ENCODE results near the gene SIK3. TPM values are rescaled to one million over a fixed set of nuclear protein-coding genes. Genes with fewer than 3 reads are reported as not detected.
A peak's percentile ranks its signal among the peaks of the same experiment; 100 is the strongest.
"Not testable (repeated sequence)": the region's sequence is repeated elsewhere in the genome, so short reads cannot be mapped to it uniquely, and the experiment has no call there.

The SIK3 gene
- total RNA-seq, 1 experiment from 2014 or later = 14.5 TPM

DNA sequence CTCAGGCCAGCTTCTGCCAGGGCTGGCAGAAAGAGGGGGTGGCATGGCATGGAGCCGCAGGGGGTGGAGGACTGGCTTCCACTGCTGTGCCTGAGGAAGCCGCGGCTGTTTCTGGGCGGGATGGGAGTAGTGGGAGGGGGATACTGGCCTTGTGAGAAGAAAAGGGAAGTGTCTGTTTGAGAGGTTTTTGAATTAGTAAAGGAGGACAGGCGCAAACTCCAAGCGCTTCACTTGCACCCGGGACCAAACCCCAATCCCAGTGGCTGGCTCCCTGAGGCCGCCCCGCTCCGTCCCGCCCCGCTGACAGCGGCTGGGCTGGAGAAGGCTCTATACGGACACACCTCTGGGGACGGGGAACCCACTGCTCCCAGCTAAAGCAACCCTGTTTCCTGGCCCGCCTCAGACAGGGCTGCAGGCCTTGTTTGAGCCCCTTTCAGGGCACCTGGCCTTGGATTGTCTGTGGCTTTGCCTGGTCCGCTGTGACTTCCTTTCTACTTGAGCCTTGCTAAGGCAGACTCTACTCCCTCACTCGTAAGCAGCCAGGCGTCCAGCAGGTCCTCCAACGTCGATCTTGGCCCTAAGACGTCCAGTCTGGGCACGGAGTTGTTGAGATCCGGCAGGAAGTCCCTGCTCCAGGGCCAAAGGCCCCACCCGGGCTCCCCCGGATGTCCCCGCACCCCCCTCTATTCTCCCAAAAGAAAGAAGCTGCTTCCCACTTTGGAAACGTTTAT is 263.0 kb downstream of the SIK3 start:
- H3K9me3 ChIP-seq (ENCODE audit: low read length) = no peaks in the 10 kb centered on the region
- peak overlapping the region; percentile 63 for H3K4me3 ChIP-seq (ENCODE audit: low read length)
- peak overlapping the region; percentile 97 for H2AFZ ChIP-seq (ENCODE audit: low read length)
- peak overlapping the region; percentile 89 for H3K4me2 ChIP-seq (ENCODE audit: low read length)
- H3K36me3 ChIP-seq (ENCODE audit: low read depth, low read length) = no peaks in the 10 kb centered on the region
- TF ChIP-seq EZH2 (IDR thresholded peaks at IDR 0.05; ENCODE audit: low read length, unreplicated experiment) (no peak), EZH2phosphoT487 (IDR thresholded peaks at IDR 0.05; ENCODE audit: borderline replicate concordance, low read length) (no peak)
- TF ChIP-seq, protein P1, sequence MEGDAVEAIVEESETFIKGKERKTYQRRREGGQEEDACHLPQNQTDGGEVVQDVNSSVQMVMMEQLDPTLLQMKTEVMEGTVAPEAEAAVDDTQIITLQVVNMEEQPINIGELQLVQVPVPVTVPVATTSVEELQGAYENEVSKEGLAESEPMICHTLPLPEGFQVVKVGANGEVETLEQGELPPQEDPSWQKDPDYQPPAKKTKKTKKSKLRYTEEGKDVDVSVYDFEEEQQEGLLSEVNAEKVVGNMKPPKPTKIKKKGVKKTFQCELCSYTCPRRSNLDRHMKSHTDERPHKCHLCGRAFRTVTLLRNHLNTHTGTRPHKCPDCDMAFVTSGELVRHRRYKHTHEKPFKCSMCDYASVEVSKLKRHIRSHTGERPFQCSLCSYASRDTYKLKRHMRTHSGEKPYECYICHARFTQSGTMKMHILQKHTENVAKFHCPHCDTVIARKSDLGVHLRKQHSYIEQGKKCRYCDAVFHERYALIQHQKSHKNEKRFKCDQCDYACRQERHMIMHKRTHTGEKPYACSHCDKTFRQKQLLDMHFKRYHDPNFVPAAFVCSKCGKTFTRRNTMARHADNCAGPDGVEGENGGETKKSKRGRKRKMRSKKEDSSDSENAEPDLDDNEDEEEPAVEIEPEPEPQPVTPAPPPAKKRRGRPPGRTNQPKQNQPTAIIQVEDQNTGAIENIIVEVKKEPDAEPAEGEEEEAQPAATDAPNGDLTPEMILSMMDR (conservative IDR thresholded peaks at IDR 0.05; ENCODE audit: low read depth, low read length) = no peak
- peak; percentile 4 for ATAC-seq
- CTCF ChIA-PET = interaction anchor here (0.6 to 2.3 kb wide), 13 partner anchors 18 to 392 kb away, joined by 3 to 16 read pairs (median 5); partner anchors contain the start of genes APOA5 and ZPR1
- H4K20me1 ChIP-seq (ENCODE audit: low read length) = no peaks in the 10 kb centered on the region
- H3K9ac ChIP-seq (ENCODE audit: low read length) = peak overlapping the region; percentile 60
- no peaks in the 10 kb centered on the region for H3K27me3 ChIP-seq (ENCODE audit: low read length)
- H3K4me1 ChIP-seq (ENCODE audit: insufficient read depth, low read length) = peaks cover 7% of the 10 kb centered on the region
- H3F3A ChIP-seq (ENCODE audit: low read length, unreplicated experiment) = no peaks in the 10 kb centered on the region
- intact Hi-C loops (cut with micrococcal nuclease) = loop anchor here (2.0 to 5.0 kb wide), 2 partner anchors 46 to 63 kb away; partner anchors contain the start of genes BUD13 and ZPR1
- no peak for DNase-seq
- no peaks in the 10 kb centered on the region for H3K9me2 ChIP-seq (replicated peaks; ENCODE audit: low read length)
- POLR2A ChIA-PET (ENCODE audit: unreplicated experiment) = interaction anchor here (0.6 to 1.0 kb wide), 4 partner anchors 18 to 192 kb away, joined by 5 to 10 read pairs (median 6); partner anchors contain the start of gene ZPR1
- H3K79me2 ChIP-seq (ENCODE audit: low read length) = no peaks in the 10 kb centered on the region
- BruUV-seq (replicated peaks) = TSS peak; percentile 31
- no peak overlapping the region for H3K27ac ChIP-seq (ENCODE audit: low read length)

DNA sequence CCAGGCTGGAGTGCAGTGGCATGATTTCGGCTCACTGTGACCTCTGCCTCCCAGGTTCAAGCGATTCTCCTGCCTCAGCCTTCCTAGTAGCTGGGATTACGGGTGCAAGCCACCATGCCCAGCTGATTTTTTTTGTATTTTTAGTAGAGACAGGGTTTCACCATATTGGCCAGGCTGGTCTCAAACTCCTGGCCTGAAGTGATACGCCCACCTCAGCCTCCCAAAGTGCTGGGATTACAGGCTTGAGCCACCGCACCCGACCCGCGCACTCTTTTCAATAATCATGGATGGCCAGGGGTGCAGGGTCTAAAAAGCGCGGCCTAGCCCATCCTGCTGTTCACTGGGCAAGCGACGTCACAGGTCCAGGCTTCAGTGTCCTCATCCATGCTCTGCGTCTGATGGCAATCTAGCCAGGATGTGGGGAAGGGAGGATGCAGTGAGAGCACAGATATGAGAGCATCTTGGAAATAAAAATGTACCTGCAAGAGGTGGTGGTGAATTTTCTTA is 263.6 kb downstream of the SIK3 start:
- not testable (repeated sequence) for ATAC-seq; DNase-seq; BruUV-seq (replicated peaks)

DNA sequence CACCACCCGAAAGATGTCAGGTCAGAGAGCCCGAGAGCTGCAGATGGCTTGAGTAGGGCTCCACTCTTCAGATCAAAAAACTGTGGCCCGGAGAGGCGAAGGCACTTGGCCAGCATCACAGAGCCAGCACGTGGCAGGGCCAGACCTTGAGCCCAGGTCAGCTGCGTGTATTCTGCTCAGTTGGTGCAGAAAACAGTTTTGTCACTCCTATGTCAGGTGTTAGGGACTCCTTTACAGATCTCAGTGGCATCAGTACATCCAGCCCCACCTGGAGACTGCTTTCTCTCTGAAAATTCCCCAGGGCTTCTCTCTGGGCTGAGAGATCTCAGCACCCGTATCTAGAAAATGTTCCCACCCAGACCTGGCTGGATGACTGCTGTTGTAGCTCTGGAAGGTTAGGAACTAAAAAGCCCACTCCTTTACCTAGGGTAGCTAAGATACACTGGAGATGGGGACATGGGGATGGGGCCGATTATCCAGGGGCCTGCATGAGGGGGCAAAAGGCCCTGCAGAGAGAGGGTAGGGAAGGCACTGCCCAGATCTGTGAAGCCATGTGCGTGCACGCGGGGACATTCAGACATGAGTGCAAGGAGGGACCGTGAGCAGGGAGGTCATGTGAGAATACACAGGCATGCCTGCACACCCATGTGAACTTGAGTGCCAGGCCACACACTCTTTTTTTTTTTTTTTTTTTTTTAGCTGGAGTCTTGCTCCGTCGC is 264.3 kb downstream of the SIK3 start:
- Histone ChIP-seq H3K4me1 (ENCODE audit: insufficient read depth, low read length) (peaks cover 7% of the 10 kb centered on the region), H3F3A (ENCODE audit: low read length, unreplicated experiment) (no peaks in the 10 kb centered on the region), H4K20me1 (ENCODE audit: low read length) (no peaks in the 10 kb centered on the region), H3K27me3 (ENCODE audit: low read length) (no peaks in the 10 kb centered on the region), H2AFZ (ENCODE audit: low read length) (no peak overlapping the region), H3K27ac (ENCODE audit: low read length) (no peak overlapping the region), H3K4me2 (ENCODE audit: low read length) (no peak overlapping the region), H3K36me3 (ENCODE audit: low read depth, low read length) (no peaks in the 10 kb centered on the region), H3K79me2 (ENCODE audit: low read length) (no peaks in the 10 kb centered on the region), H3K9ac (ENCODE audit: low read length) (no peak overlapping the region), H3K4me3 (ENCODE audit: low read length) (no peak overlapping the region), H3K9me2 (replicated peaks; ENCODE audit: low read length) (no peaks in the 10 kb centered on the region), H3K9me3 (ENCODE audit: low read length) (no peaks in the 10 kb centered on the region)
- ChIA-PET CTCF (interaction anchor here (0.6 kb wide), 1 partner anchor 21 kb away, joined by 3 read pairs; no protein-coding TSS in a partner anchor), POLR2A (ENCODE audit: unreplicated experiment) (no interaction called here)
- no peak for DNase-seq
- TF ChIP-seq, protein P1 (conservative IDR thresholded peaks at IDR 0.05; ENCODE audit: low read depth, low read length) = no peak
- TF ChIP-seq EZH2phosphoT487 (IDR thresholded peaks at IDR 0.05; ENCODE audit: borderline replicate concordance, low read length) = no peak
- TF ChIP-seq EZH2 (IDR thresholded peaks at IDR 0.05; ENCODE audit: low read length, unreplicated experiment) = no peak
- BruUV-seq (replicated peaks) = no TSS peak
- intact Hi-C loops (cut with micrococcal nuclease) = loop anchor here (2.0 kb wide), 1 partner anchor 45 kb away; the partner anchor contains the start of gene ZPR1
- no peak for ATAC-seq

More for the DNA sequence above, 263.6 kb downstream of the SIK3 start:
- H4K20me1 ChIP-seq (ENCODE audit: low read length); H3K4me2 ChIP-seq (ENCODE audit: low read length); H3K9me2 ChIP-seq (replicated peaks; ENCODE audit: low read length); H2AFZ ChIP-seq (ENCODE audit: low read length); H3F3A ChIP-seq (ENCODE audit: low read length, unreplicated experiment); POLR2A ChIA-PET (ENCODE audit: unreplicated experiment); H3K36me3 ChIP-seq (ENCODE audit: low read depth, low read length); H3K9ac ChIP-seq (ENCODE audit: low read length); H3K79me2 ChIP-seq (ENCODE audit: low read length); H3K27me3 ChIP-seq (ENCODE audit: low read length); H3K4me3 ChIP-seq (ENCODE audit: low read length); H3K9me3 ChIP-seq (ENCODE audit: low read length); H3K27ac ChIP-seq (ENCODE audit: low read length); H3K4me1 ChIP-seq (ENCODE audit: insufficient read depth, low read length): not testable (repeated sequence)
- CTCF ChIA-PET = interaction anchor here (0.6 kb wide), 1 partner anchor 21 kb away, joined by 3 read pairs; no protein-coding TSS in a partner anchor
- intact Hi-C loops (cut with micrococcal nuclease) = loop anchor here (2.0 to 5.0 kb wide), 2 partner anchors 46 to 62 kb away; partner anchors contain the start of genes BUD13 and ZPR1
